Pancreas (tissue), 10 donors: ENCODE results near the gene AWAT2. TPM values are rescaled to one million over a fixed set of nuclear protein-coding genes. Genes with fewer than 3 reads are reported as not detected.

Experiments used
- ATAC-seq, 4 donors: fragments of 200-7000 bp; cut with Tn5 transposase; one replicate each; pipeline versions ENCODE4 v1.8.0 to v1.9.1; 2020; ENCODE audit warnings: mild to moderate bottlenecking in 4 of 4, moderate library complexity in 4 of 4
- DNase-seq, 6 donors: peaks; one replicate each; pipeline ENCODE4 v3.0.0-alpha.2; 2020
- FAIRE-seq: peaks from 2 replicates; lab custom pipeline; 2012; peaks lifted over from hg19 to GRCh38; lab: Jason Lieb, UNC
- H3K27ac ChIP-seq, 4 donors: fragments of 200-600 bp; sonication (generic); 1 replicate in 3 of 4; 2 replicates in 1 of 4; pipeline versions ENCODE4 v1.5.0 to v1.8.0; 2020
- H3K27me3 ChIP-seq, 4 donors: fragments of 200-600 bp; one replicate each; pipeline ENCODE4 v1.8.0; 2021
- H3K36me3 ChIP-seq, 3 donors: fragments of 200-600 bp; sonication (generic) in 1 of 3; one replicate each; pipeline versions ENCODE4 v1.5.0 to v1.8.0; 2020 to 2021
- H3K4me1 ChIP-seq, 3 donors: fragments of 200-600 bp; one replicate each; pipeline ENCODE4 v1.8.0; 2021
- H3K4me3 ChIP-seq, 4 donors: fragments of 200-600 bp; sonication (generic) in 2 of 4; one replicate each; pipeline versions ENCODE4 v1.5.0 to v1.8.0; 2020 to 2021
- H3K9me3 ChIP-seq, 4 donors: fragments of 200-600 bp; one replicate each; pipeline ENCODE4 v1.8.0; 2021
- CTCF ChIP-seq, 4 donors: fragments of 200-600 bp; sonication (generic) in 3 of 4; IDR thresholded peaks; one replicate each; pipeline versions ENCODE4 v1.5.0 to v1.8.0; 2021; ENCODE audit warnings: antibody characterized with exemption in 4 of 4
- WGBS, 2 donors: extraction: QIAGEN DNeasy Blood & Tissue Kit; methylation state at CpG; one replicate each; pipeline ENCODE4 v1.1.7; 2013; 5-methylcytosine and 5-hydroxymethylcytosine counted together
- intact Hi-C, 3 donors: fragments of 100-400 bp; cut with DNase I; formaldehyde crosslinking; loops; one replicate each; pipeline versions ENCODE4 v1.11.1 to v1.14.2; 2022
- polyA plus RNA-seq, 2 donors: library from polyadenylated mRNA; stranded (reverse); fragments of 200-250 nt; gene quantifications; one replicate each; pipeline ENCODE4 v1.2.3, GENCODE V29; 2013
- total RNA-seq, 6 donors: library from RNA; stranded (reverse); fragmentation: NEBNext Ultra II Directional in 4 of 6; extraction: Animal tissue kit (Norgen Biotek cat#: 25700) in 4 of 6; gene quantifications; one replicate each; pipeline versions ENCODE4 v1.2.1 to v1.2.4, GENCODE V29; 2021 to 2023
- donor health status: healthy with polysubstance abuse.
- donor health status: DM: no; HTN: no; CAD: no; lungs with moderate emphysema.
- donor health status: DM: no; HTN: no; CAD: no.
- donor health status: control.
- donor health status: control.
- donor health status: Bipolar disorder and iron deficiency.
- donor health status: DM: yes; HTN: yes; CAD: no.
- donor health status: DM: no; HTN: no; CAD: no.
- donor health status: DM: no; HTN: no; CAD: no.
- donor health status: DM: yes; HTN: yes; CAD: no.

AWAT2 gene
- total and polyA plus RNA-seq, 8 donors: not detected

GRCh38 chrX:70022616-70023015 lies 27.1 kb downstream of the AWAT2 start:
- no peak for TF ChIP-seq CTCF (IDR thresholded peaks at IDR 0.05)
- peak; percentile 60 to 83 (median 76) for ATAC-seq
- H3K4me3 ChIP-seq: no peak overlapping the region
- WGBS, 2 donors: 26 to 53% methylated on average over 4 of the region's 4 CpGs
- H3K27ac ChIP-seq: no peak overlapping the region
- no peaks in the 10 kb centered on the region for H3K9me3 ChIP-seq
- intact Hi-C loops: no loop called here
- H3K4me1 ChIP-seq: peaks cover 0 to 4% (median 0%) of the 10 kb centered on the region in 3 donors
- no peak for FAIRE-seq
- DNase-seq: no peak
- no peaks in the 10 kb centered on the region for H3K27me3 ChIP-seq
- no peaks in the 10 kb centered on the region for H3K36me3 ChIP-seq

GRCh38 chrX:70016513-70016912 lies 33.2 kb downstream of the AWAT2 start:
- TF ChIP-seq CTCF (IDR thresholded peaks at IDR 0.05): no peak
- no peaks in the 10 kb centered on the region for H3K4me1 ChIP-seq
- no peaks in the 10 kb centered on the region for H3K36me3 ChIP-seq
- peak; percentile 63 for FAIRE-seq
- WGBS, 2 donors: 95 to 96% methylated on average over 2 of the region's 2 CpGs
- no peak overlapping the region for H3K27ac ChIP-seq
- H3K27me3 ChIP-seq: peaks cover 0 to 5% (median 0%) of the 10 kb centered on the region in 4 donors
- DNase-seq: no peak
- no peak for ATAC-seq
- no peaks in the 10 kb centered on the region for H3K9me3 ChIP-seq
- intact Hi-C loops: no loop called here
- H3K4me3 ChIP-seq: no peak overlapping the region

GRCh38 chrX:70013466-70014381 lies 36.0 kb downstream of the AWAT2 start:
- DNase-seq: peak in 3 of 6 donors; percentile 31 to 51 (median 49)
- Histone ChIP-seq H3K4me1 (no peaks in the 10 kb centered on the region), H3K36me3 (no peaks in the 10 kb centered on the region), H3K27ac (peak overlapping the region in 1 of 4 donors; percentile 1), H3K27me3 (peaks cover 0 to 12% (median 0%) of the 10 kb centered on the region in 4 donors), H3K9me3 (no peaks in the 10 kb centered on the region), H3K4me3 (no peak overlapping the region)
- FAIRE-seq: no peak
- ATAC-seq: peak; percentile 64 to 90 (median 76)
- no peak for TF ChIP-seq CTCF (IDR thresholded peaks at IDR 0.05)
- intact Hi-C loops: no loop called here
- 24 to 41% methylated on average over 5 of the region's 5 CpGs for WGBS, 2 donors

GRCh38 chrX:70012756-70013155 lies 37.0 kb downstream of the AWAT2 start:
- Histone ChIP-seq H3K27ac (no peak overlapping the region), H3K9me3 (no peaks in the 10 kb centered on the region), H3K36me3 (no peaks in the 10 kb centered on the region), H3K4me1 (no peaks in the 10 kb centered on the region), H3K27me3 (peaks cover 0 to 12% (median 0%) of the 10 kb centered on the region in 4 donors), H3K4me3 (no peak overlapping the region)
- ATAC-seq: no peak
- FAIRE-seq: no peak
- WGBS, 2 donors: 52 to 81% methylated on average over 4 of the region's 4 CpGs
- no peak for TF ChIP-seq CTCF (IDR thresholded peaks at IDR 0.05)
- DNase-seq: no peak
- intact Hi-C loops: no loop called here

GRCh38 chrX:70009970-70010369 lies 39.8 kb downstream of the AWAT2 start:
- Histone ChIP-seq H3K36me3 (no peaks in the 10 kb centered on the region), H3K9me3 (no peaks in the 10 kb centered on the region), H3K4me1 (no peaks in the 10 kb centered on the region), H3K27ac (no peak overlapping the region), H3K4me3 (no peak overlapping the region), H3K27me3 (peaks cover 0 to 16% (median 0%) of the 10 kb centered on the region in 4 donors)
- no peak for TF ChIP-seq CTCF (IDR thresholded peaks at IDR 0.05)
- FAIRE-seq: no peak
- intact Hi-C loops: no loop called here
- WGBS, 2 donors: 54 to 77% methylated on average over 2 of the region's 2 CpGs
- DNase-seq: no peak
- ATAC-seq: no peak
